ENCODE results near the gene PI4K2A. TPM values are rescaled to one million over a fixed set of nuclear protein-coding genes. Genes with fewer than 3 reads are reported as not detected.
A peak's percentile ranks its signal among the peaks of the same experiment; 100 is the strongest.

PI4K2A gene
- total and polyA plus RNA-seq, 2 of the 13 experiments (the other 11 are each of a cell fraction or from before 2014, with no cell fraction given): 10.9 to 14.3 TPM

DNA sequence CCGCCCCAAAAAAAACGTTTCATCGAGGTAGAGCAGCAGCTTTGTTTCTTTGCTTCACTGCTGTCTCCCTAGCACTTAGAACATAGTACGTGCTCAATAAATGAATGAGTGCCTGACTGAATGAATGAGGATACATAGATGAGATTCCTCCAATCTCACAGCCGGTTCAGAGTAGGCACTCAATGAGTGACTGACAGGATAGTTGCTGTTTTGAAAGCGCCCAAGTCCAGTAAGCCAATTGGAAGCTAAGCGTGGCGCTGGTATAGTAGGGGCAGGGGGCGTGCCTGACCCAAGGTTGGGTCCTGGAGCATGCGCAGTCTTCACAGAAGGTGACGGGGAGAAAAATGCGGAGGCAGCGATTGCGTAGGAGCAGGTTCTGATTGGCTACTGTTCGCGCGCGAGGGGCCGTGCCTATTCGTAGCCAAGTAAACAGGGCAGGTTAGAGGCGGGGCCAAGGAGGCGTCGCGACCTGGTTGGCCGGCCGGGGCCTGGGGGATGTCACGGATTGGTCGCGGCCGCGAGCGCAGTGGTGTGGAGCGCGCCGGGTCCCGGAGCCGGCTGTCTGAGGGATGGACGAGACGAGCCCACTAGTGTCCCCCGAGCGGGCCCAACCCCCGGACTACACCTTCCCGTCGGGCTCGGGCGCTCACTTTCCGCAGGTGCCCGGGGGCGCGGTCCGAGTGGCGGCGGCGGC is at the start of gene PI4K2A (continued):
- TF ChIP-seq, protein P1, sequence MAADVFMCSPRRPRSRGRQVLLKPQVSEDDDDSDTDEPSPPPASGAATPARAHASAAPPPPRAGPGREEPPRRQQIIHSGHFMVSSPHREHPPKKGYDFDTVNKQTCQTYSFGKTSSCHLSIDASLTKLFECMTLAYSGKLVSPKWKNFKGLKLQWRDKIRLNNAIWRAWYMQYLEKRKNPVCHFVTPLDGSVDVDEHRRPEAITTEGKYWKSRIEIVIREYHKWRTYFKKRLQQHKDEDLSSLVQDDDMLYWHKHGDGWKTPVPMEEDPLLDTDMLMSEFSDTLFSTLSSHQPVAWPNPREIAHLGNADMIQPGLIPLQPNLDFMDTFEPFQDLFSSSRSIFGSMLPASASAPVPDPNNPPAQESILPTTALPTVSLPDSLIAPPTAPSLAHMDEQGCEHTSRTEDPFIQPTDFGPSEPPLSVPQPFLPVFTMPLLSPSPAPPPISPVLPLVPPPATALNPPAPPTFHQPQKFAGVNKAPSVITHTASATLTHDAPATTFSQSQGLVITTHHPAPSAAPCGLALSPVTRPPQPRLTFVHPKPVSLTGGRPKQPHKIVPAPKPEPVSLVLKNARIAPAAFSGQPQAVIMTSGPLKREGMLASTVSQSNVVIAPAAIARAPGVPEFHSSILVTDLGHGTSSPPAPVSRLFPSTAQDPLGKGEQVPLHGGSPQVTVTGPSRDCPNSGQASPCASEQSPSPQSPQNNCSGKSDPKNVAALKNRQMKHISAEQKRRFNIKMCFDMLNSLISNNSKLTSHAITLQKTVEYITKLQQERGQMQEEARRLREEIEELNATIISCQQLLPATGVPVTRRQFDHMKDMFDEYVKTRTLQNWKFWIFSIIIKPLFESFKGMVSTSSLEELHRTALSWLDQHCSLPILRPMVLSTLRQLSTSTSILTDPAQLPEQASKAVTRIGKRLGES (CRISPR knock-in tag; IDR thresholded peaks at IDR 0.05; ENCODE audit: borderline replicate concordance): no peak
- TF ChIP-seq FOXM1 (CRISPR knock-in tag; IDR thresholded peaks at IDR 0.05) (no peak), MED13 (CRISPR knock-in tag; IDR thresholded peaks at IDR 0.05) (no peak), RARA (CRISPR knock-in tag; IDR thresholded peaks at IDR 0.05) (no peak), ZSCAN12 (CRISPR knock-in tag; IDR thresholded peaks at IDR 0.05) (no peak), GATA4 (IDR thresholded peaks at IDR 0.05; ENCODE audit: borderline replicate concordance, low read depth) (no peak), CBX5 (CRISPR knock-in tag; IDR thresholded peaks at IDR 0.05; ENCODE audit: borderline replicate concordance) (no peak; the same call in 1 of the 2 replicates), FOSL2 (CRISPR knock-in tag; IDR thresholded peaks at IDR 0.05) (peak; percentile 39), KLF6 (CRISPR knock-in tag; IDR thresholded peaks at IDR 0.05) (no peak), MED8 (CRISPR knock-in tag; IDR thresholded peaks at IDR 0.05; ENCODE audit: insufficient replicate concordance) (no peak), MYC (CRISPR knock-in tag; IDR thresholded peaks at IDR 0.05; ENCODE audit: borderline replicate concordance) (0 out of 2 replicates have a peak, but pooled peaks have one; percentile 45), TSC22D2 (CRISPR knock-in tag; IDR thresholded peaks at IDR 0.05; ENCODE audit: borderline replicate concordance) (no peak), ZNF746 (CRISPR knock-in tag; IDR thresholded peaks at IDR 0.05) (no peak), ZNF652 (CRISPR knock-in tag; IDR thresholded peaks at IDR 0.05; ENCODE audit: borderline replicate concordance, low read depth) (no peak), REXO4 (CRISPR knock-in tag; IDR thresholded peaks at IDR 0.05; ENCODE audit: borderline replicate concordance) (no peak), HNRNPL (IDR thresholded peaks at IDR 0.05; ENCODE audit: low read depth, low read length) (no peak)
- TF ChIP-seq, protein P2, sequence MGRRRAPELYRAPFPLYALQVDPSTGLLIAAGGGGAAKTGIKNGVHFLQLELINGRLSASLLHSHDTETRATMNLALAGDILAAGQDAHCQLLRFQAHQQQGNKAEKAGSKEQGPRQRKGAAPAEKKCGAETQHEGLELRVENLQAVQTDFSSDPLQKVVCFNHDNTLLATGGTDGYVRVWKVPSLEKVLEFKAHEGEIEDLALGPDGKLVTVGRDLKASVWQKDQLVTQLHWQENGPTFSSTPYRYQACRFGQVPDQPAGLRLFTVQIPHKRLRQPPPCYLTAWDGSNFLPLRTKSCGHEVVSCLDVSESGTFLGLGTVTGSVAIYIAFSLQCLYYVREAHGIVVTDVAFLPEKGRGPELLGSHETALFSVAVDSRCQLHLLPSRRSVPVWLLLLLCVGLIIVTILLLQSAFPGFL (CRISPR knock-in tag; IDR thresholded peaks at IDR 0.05): no peak
- TF ChIP-seq, protein P3, sequence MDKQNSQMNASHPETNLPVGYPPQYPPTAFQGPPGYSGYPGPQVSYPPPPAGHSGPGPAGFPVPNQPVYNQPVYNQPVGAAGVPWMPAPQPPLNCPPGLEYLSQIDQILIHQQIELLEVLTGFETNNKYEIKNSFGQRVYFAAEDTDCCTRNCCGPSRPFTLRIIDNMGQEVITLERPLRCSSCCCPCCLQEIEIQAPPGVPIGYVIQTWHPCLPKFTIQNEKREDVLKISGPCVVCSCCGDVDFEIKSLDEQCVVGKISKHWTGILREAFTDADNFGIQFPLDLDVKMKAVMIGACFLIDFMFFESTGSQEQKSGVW (CRISPR knock-in tag; IDR thresholded peaks at IDR 0.05; ENCODE audit: borderline replicate concordance): no peak
- TF ChIP-seq, protein P4, sequence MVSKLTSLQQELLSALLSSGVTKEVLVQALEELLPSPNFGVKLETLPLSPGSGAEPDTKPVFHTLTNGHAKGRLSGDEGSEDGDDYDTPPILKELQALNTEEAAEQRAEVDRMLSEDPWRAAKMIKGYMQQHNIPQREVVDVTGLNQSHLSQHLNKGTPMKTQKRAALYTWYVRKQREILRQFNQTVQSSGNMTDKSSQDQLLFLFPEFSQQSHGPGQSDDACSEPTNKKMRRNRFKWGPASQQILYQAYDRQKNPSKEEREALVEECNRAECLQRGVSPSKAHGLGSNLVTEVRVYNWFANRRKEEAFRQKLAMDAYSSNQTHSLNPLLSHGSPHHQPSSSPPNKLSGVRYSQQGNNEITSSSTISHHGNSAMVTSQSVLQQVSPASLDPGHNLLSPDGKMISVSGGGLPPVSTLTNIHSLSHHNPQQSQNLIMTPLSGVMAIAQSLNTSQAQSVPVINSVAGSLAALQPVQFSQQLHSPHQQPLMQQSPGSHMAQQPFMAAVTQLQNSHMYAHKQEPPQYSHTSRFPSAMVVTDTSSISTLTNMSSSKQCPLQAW (CRISPR knock-in tag; IDR thresholded peaks at IDR 0.05): no peak; the same call in 1 of the 2 replicates
- TF ChIP-seq, protein P5, sequence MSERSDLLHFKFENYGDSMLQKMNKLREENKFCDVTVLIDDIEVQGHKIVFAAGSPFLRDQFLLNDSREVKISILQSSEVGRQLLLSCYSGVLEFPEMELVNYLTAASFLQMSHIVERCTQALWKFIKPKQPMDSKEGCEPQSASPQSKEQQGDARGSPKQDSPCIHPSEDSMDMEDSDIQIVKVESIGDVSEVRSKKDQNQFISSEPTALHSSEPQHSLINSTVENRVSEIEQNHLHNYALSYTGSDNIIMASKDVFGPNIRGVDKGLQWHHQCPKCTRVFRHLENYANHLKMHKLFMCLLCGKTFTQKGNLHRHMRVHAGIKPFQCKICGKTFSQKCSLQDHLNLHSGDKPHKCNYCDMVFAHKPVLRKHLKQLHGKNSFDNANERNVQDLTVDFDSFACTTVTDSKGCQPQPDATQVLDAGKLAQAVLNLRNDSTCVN (CRISPR knock-in tag; IDR thresholded peaks at IDR 0.05; ENCODE audit: borderline replicate concordance): 0 out of 2 replicates have a peak, but pooled peaks have one; percentile 19
- TF ChIP-seq, protein P6, sequence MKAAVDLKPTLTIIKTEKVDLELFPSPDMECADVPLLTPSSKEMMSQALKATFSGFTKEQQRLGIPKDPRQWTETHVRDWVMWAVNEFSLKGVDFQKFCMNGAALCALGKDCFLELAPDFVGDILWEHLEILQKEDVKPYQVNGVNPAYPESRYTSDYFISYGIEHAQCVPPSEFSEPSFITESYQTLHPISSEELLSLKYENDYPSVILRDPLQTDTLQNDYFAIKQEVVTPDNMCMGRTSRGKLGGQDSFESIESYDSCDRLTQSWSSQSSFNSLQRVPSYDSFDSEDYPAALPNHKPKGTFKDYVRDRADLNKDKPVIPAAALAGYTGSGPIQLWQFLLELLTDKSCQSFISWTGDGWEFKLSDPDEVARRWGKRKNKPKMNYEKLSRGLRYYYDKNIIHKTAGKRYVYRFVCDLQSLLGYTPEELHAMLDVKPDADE (CRISPR knock-in tag; IDR thresholded peaks at IDR 0.05): no peak
